DMS 273 treated with DMSO at 0.1 percent for 48 hours (cell line): ENCODE data around the gene MAPKAP1.

Experiments used
- DNase-seq: peaks from one replicate; lab custom pipeline; 2025; lab: John Stamatoyannopoulos, UW

The MAPKAP1 gene

DNA sequence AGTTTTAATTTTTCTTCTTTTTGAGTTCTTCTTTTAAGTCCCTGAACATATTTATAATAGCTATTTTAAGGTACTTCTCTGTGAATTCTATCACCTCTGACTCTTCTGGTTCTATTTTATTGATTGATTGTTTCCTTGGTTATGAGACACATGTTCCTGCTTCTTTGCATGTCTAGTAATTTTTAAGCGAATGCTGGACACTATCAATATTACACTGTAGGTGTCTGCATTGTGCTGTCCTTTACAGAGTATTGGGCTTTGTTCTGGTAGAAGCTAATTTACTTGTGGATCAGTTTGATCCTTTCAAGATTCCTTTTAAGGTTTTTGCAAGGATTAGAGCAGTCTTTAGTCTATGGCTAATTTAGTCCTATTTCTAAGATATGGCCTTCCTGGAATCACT is 249.7 kb downstream of the MAPKAP1 start:
- DNase-seq, result no peak

DNA sequence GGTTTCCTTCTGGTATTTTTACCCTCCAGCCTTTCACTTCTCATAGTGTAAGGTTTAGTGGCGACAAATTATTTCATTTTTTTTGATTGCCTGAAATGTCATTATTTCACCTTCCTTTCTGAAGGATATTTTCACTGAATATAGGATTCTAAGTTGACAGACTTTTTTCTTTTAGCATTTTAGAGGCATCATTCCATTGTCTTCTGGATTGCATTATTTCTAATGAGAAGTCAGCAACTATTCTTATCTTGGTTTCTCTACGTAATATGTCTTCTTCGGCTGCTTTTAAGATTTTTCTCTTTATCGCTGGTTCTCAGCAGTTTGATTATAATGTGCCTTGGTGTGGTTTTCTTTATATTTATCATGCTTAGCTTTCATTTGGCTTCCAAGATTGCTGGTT is 251.1 kb downstream of the MAPKAP1 start:
- DNase-seq, result no peak

DNA sequence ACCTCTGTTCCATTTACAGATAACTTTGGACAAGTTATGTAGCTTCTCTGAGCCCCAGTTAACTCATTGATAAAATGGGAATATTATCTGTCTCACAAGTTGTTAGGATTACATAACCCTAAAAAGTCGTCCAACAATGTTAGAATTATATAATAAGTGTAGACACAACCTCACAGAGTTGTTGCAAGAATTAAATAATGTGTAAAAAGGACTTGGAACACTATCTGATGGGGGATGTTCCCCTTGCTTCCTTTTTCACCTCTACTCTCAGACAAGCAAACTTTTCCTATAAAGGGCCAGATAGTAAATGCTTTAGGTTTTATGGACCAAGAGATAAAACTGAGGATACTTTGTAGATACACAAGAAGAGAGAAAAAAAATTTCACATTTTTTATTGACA is 251.9 kb downstream of the MAPKAP1 start:
- no peak for DNase-seq

DNA sequence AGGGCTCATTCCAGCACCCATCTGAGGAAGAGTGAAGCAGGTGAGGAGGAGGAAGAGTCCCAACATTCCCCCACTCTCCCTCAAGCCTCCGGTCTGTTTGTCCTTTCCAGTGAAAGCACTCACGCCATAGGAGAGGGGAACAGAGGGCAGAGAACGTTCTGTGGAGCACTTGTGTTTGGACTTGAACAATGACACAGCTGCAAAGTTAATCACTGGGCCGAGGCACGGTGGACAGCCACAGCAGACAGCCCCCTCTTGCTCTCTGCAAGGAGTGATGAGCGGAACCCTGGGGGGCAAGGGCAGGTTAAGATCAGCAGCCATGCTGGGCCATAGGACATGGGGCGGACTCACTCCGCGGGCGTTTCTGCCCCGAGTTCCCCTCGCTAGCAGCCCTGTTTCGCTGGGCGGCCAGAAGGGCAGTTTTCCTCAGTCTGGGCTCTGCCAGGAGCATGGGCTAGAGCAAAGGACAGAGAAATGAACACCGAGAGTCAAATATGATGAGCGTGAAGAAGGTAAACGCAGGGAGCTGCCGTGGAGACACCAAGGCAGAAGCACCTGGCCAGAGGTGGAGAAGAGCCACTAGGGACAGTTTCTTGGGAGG is 259.7 kb downstream of the MAPKAP1 start:
- DNase-seq, result no peak

DNA sequence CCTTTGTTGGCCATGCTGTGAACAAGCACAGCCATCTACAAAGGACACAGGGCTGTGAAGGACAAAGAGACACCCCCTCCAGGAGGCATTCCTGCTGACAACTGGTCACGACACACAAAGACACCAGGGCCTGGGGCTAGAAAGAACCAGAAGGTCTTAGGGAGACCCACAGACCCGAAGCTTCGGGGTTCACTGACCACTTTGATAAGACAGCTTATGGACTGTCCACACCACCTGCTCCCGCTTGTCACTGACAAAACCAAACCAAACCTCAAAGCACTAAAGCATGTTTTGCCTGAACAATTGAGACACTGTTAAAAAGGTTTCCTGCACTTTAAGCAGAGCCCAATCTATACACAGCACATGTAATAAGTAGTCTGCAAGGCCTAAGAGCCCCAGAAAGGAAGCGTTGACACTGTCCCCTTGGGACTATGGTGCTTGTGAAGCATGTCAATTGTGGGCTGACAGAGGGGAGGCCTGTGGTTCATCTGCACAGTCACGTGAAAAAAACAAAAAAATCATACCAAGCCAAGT is 260.4 kb downstream of the MAPKAP1 start:
- no peak for DNase-seq

DNA sequence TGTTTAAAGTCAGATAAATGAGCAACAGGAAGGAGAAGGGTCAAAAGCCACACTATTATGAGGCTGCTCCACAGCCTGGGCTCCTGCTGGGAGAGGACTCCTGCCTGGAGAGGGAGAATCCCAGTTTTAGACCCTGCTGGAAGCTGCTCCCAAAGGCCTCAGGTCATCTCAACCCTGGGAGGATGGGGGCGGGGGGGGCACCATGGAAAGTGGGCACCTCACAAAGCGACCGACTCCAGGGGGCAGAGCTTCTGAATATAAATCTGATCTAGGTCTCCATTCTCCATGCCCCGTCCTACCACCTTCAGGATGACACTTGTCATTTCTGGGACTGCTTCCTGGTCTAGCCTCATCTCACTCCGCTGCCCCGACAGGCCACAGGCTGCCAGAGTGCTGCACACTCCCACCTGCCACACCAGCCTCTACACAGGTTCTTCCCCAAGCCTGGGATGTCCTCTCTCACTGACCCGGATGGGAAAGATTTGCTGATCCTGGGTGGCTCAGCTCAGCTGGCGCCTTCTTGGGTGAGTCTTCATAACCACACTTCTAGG is 262.0 kb downstream of the MAPKAP1 start:
- no peak for DNase-seq

DNA sequence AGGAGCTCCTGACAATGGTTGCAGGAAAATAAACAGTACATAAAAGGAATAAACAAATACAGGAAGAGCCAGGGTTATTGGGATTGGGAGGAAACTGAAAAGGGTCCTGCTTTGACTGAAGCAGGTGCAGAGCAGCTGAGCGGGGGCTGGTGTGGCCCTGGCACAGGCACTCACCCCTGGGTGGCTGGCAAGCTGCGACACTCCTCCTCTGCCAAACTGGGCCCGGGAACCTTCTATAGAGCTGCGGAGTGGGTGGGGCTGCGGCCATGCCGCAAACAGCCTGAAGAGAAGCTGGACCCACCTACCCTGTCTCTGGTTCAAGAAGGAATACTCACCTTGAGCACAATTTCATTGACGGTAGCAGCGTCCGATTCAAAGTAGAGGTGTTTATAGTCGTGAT is 262.8 kb downstream of the MAPKAP1 start:
- DNase-seq, result no peak

DNA sequence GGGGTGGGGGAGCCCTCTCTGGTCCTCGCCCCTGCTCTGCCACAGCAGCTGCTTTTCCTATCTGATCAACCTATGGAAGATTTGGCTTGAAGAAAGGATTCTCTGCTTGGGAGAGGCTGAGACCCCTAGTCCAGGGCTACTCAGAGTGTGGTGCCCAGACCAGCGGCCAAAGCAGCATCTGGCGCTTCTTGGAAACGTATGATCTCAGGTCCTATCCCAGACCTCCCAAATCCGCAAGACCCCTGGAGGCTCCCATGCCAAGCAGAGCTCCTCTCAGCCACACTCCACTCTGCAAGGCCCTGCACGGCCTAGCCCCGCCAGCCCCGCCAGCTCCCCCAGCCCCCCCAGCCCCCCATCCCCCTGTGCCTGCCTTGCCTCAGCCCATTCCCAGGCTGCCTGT is 263.6 kb downstream of the MAPKAP1 start:
- no peak for DNase-seq

DNA sequence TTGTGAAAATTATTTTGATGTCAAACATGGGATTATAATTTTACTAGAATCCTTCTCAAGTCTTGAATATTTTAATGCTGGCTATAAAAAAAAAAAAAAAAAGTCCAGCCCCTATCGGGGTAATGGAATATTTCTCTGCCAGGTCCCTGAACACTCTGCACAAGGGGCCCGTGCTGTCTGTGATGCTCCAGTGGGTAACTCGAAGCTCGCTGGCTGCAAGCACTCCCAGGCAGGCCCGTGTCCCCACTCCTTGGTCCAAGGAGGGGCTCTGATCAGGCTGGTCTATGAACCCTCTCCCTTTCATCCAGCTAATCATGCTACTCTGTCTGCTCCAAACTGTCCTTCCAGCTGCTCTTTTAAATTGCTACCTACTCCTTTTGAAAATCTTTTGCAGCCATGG is 264.6 kb downstream of the MAPKAP1 start:
- DNase-seq, result no peak

DNA sequence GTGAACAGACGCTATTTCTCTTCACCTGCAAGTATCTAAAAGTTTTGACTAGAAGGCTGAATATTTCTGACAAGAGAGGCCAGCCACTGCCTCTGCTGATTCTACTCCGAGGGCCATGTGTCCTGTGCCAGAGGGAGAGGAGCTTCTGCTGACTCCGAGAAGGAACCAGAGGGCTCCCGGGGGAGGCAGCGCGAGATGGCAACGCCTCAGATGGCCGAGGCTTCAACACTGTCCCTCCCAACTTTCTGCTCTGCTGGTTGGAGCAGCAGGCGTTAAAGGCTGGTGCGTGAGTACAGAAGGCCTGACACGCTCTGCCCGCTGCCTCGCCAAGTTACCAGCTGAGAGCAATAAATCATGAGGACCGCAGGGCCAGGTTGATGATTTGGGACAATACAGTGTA is 266.6 kb downstream of the MAPKAP1 start:
- DNase-seq, result no peak

DNA sequence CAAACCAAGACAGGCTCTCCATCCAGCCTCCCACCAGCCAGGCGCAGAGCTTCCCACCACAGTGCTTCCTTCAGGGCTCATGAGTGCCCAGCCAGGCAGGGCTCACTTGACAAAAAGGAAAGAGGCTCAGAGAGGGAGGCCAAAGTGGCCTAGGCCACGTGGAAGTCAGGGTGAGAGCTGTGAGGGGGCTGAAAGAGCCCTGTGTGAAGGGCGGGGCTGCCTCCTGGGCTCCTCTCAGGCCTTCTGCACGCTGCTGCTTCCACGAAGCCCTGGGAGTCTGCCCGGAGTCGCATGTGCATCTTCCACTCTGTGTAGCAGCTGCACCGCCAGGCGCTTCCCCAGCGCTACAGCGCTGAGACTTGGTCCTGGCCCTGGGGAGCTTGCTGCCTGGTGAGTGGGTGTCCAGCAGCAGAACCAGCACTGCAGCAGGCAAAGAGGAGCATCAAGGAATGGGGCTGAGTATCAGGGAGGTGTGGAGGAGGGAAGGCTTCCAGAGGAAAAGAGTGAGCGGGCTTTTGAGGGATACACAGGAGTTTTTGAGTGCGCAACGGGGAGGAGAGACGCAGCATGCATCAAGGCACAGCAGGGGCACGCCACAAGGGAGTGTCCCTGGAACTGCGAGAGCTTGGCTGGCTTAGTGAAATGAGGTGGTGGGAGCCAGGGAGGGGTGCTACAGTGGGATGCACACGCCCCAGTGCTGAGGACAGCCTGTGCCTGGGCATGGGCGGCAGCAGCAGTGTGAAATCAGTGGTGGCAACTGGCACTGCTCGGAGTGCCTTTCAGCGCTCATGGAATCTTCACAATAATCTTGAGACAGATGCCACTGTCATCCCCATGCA is 267.4 kb downstream of the MAPKAP1 start:
- no peak for DNase-seq

DNA sequence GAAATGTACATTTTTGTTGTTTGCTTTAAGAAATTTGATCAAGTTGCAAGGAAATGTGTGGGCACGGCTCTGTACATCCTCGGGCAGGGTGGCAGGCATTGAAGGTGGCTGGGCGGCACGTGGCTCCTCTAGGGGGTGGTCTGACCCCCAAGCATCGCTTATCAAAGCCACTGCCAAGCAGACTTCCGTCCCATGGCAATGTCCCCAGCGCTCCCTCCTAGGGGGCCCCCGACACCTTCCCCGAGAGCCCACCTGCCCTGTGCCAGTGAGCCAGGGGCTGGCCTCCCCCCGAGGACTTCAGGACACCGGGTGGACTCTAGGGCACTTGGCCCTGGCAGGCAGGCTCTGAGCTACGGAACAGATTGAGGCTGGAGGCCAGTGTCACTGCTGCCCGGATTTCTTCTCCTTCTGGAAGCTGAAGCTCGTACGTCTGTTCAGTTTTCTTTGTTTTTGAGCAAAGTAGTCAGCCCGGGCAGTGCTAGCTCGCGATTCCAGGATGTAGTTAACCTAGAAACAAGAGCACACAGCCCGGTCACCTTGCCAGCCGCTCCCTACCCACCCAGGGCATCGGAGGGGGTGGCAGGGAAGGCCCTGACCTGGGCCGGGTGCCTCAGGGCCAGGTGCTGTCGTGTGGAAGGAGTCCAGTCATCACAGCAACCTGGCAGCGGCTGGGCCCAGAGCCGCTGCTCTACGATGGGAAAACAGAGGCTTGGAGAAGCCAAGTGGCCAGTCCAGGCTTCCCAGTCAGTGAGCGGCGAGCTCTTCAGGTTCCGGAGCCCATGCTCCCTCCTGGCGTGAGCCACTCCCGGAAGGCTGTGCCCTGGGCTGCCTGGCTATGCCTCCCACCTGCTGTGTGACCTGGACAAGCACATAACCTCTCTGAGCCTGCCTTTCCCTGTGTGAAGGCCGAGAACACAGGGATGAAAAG is 268.2 kb downstream of the MAPKAP1 start:
- no peak for DNase-seq

DNA sequence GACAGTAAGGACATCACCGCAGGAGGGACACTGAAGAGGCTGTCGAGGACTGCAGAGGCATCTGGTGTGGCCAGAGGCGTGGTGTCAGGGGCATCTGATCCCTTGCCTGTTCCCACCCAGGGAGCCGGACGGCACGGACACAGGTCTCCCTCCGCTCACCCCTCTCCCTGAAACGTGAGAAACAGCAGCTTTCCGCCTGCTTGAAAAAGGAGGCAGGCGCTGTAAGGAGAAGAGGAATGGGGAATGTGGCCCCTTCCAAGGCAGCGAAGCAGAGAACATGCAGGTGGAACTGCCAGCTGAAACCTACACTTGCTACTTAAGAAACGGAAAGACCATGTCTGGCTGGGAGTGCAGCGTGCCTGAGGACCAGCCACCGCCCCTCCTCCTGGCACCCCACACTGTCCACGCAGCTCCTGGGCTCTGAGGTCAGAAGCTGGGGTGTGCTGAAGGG is 269.2 kb downstream of the MAPKAP1 start:
- DNase-seq, result no peak

DNA sequence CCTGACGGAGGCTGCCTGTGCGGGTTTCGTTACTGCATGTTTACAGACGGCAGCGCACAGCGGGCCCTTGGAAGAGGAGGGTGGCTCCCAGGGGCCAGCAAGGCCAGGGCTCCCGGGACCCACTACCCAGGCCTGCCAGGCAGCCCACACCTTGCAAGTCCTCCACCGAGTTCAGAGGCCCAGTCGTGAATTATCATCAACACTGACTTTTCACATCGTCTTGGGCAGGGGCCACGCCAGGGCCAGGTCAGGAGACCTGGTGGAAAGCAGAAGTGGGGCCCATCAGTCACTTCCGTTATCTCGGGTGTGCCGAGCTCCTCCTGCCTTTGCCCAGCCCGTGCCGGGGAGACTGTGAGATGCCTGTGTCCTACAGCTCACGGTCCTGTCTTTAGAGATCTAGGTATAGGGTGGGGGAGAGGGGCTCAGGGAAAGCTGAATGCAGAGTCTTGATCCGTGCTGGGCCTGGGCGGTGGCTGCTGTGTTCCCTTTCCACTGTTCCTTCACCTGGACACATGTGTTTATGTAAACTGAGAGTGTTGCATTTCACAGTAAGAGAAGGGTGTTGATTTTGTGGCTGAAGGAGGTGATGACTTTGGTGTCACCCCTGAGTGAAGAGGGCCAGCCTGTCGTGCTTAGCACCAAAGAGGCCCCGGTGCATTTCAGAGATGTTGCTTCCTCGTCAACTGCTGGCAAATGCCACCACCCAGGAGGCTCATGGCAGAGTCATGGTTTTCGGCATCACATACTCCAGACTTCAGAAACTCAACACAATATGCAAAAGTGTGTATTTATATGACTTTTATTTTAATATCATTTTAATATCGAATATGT is 270.2 kb downstream of the MAPKAP1 start:
- no peak for DNase-seq

DNA sequence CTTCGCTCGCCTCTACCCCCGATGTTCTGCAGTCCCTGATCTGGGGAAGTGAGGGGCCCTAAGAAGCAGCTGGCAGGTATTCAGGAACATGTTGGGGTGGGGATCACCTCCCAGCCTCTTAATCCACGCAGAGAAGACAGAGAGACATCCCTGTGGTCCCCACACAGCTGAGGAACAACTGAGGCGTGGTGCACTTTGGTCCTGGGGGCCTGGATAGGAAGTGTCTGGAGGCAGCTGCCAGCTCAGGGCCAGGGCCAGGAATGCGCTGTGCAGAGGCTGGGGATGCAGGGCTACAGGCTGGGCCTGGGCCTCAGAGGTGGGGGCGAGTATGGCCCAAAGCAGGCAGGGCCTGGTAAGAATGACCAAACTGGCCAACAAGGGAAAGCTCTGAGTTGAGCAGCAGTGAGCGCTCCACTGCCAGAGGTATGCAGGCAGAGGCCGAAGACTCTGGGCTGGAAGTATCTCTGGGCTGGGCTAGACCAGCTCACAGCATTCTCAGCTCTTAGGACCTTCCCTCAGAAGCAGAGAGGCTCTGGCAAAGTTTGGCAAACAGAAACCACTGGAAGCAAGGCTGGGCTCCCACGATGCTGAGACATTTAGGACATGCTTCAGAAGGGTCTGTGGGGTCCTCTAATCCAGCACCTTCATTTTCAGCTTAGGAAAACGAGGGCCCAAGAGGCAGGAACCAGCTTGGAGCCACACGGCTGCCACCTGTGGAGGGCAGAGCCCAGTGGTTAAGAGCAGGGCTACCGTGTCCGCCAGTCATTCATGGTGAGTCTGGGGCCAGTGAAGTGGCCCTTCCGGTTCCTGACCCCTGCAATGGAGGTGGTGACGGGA is 271.0 kb downstream of the MAPKAP1 start:
- DNase-seq, result no peak

DNA sequence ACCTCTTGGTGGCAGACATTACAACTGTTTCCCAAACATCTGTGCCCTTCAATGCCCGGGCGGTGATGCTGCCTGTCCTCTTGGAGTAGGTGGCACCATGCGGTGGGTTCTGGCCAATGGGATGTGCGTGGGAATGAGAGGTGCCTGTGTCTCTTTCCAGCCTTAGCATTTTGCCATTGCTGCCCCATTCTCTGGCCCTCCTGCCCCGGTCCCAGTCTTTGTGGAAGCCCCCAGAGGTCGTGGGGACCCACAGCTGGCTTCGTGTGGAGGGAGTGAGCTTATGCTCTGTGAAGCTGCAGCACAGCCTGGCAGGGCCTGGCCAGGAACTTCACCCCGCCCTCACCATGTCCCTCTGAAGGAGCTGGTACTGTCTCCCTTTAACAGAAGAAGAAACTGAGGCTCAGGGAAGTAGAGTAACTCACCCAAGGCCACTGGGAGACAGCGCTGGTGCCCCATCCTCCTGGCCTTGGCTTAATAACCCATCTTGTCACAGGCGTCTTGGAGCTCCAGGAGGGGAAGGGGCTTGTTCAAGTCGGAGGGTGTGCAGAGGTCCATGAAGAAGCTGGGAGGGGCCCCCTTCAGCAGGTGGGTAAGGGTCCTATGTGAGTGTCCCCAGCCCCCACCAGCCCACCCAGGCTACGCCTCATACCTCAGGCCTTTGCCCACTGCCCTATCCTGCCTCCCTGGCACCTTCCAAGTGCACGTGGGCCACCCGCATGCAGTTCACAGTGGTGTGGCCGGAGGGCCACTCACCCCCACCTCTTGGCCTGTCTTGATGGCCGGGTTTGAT is 271.8 kb downstream of the MAPKAP1 start:
- DNase-seq, result no peak

DNA sequence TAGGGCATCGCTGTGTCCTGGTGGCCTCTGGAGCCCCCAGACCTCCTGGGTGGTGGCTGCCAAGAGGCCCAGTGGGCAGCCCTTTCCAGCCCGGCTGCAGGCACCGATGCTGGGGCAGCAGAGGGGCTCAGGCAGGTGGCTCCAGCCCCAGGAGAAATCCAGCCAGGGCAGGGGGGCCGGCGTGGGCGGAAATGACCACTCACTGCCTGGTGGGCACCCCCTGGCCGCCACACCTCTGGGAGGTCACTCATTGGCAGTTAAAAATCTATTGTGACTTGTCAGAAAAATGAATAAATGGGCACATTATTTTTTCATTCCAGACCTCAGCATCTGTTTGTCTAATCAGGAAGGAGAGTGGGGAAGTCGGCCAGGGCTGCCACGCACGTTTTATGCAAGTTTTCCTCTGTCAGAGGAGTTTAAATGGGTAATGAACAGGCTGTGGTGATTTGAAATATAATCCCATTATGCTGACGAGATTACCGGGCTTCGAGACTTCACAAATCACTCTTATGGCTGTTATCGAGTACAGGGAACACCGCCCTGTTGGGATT is 273.5 kb downstream of the MAPKAP1 start:
- DNase-seq, result no peak

DNA sequence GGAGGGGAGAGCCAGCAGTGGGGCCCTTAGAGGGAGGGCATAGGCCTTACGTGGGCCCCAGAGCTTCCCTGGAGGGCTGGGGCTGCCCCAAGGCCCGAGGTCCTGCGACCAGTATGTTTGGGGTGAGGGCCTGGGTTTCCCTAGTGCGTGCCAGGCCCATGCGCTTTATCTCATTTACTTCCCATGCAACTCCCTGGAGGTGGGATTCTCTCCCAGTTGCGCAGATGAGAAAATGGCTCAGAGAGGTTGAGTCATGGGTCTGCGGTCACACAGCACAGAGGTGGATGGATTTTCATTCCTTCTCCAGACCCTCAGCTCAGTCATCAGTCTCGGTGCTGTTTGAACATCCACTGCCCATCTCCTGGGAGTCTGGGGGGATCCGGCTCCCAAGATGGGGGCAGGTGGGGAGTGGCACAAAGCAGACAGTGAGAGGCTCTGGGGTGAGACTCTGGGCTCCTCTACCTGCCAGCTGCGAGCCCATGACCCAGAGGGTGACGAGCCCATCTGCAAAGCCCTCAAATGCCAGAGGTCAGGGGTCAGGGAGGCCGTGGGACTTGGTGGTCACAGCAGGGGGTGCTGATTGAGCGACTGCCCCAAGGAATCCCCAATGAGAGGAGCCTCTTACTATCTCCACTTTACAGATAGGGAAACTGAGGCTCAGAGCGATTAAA is 274.2 kb downstream of the MAPKAP1 start:
- no peak for DNase-seq
